PC-3 (cell line): ENCODE data around the gene MSMP. TPM values are rescaled to one million over a fixed set of nuclear protein-coding genes. Genes with fewer than 3 reads are reported as not detected.
A peak's percentile ranks its signal among the peaks of the same experiment; 100 is the strongest.

ENCODE experiments used
- ATAC-seq: fragments of 200-7000 bp; cut with Tn5 transposase; 2 replicates; pipeline ENCODE4 v1.9.1; 2020; ENCODE audit warnings: mild to moderate bottlenecking, moderate library complexity
- BruUV-seq: library from RNA; stranded (reverse); fragments of 400-500 nt; replicated peaks from 2 replicates; lab custom pipeline; 2021; lab: Mats Ljungman, UMichigan
- CTCF ChIA-PET: fragments of 300-600 bp; sonication (Branson Sonifier 250); formaldehyde crosslinking; loops from one replicate; lab custom pipeline; 2022; ENCODE audit warnings: antibody characterized with exemption; lab: Charles Lee
- POLR2A ChIA-PET: fragments of 300-600 bp; sonication (Branson Sonifier 250); formaldehyde crosslinking; loops from one replicate; lab custom pipeline; 2022; ENCODE audit warnings: antibody characterized with exemption; ENCODE audit not compliant: unreplicated experiment; lab: Charles Lee
- DNase-seq: peaks from one replicate; pipeline ENCODE4 v3.0.0-alpha.2; 2015
- H2AFZ ChIP-seq: fragments of 300-600 bp; sonication (generic); 2 replicates; pipeline ENCODE4 v1.6.0; 2016; ENCODE audit warnings: antibody characterized with exemption, low read length
- H3F3A ChIP-seq: fragments of 300-600 bp; sonication (generic); one replicate; pipeline ENCODE4 v1.6.0; 2017; ENCODE audit warnings: antibody characterized with exemption, low read length, control low read depth, mild to moderate bottlenecking; ENCODE audit not compliant: unreplicated experiment
- H3K27ac ChIP-seq: fragments of 300-600 bp; sonication (generic); 2 replicates; pipeline ENCODE4 v1.5.1; 2016; ENCODE audit warnings: mild to moderate bottlenecking, low read length
- H3K27me3 ChIP-seq: fragments of 300-600 bp; sonication (generic); 2 replicates; pipeline ENCODE4 v1.6.1; 2016; ENCODE audit warnings: low read length, mixed read lengths
- H3K36me3 ChIP-seq: fragments of 300-600 bp; sonication (generic); 2 replicates; pipeline ENCODE4 v1.6.1; 2016; ENCODE audit warnings: low read depth, mixed run types, low read length, mixed read lengths
- H3K4me1 ChIP-seq: fragments of 300-600 bp; sonication (generic); 2 replicates; pipeline ENCODE4 v1.5.1; 2016; ENCODE audit warnings: low read length; ENCODE audit not compliant: insufficient read depth
- H3K4me2 ChIP-seq: fragments of 300-600 bp; sonication (generic); 2 replicates; pipeline ENCODE4 v1.6.0; 2016; ENCODE audit warnings: low read length
- H3K4me3 ChIP-seq: fragments of 300-600 bp; sonication (generic); 2 replicates; pipeline ENCODE4 v1.5.1; 2016; ENCODE audit warnings: mild to moderate bottlenecking, low read length, mixed read lengths
- H3K79me2 ChIP-seq: fragments of 300-600 bp; sonication (generic); 2 replicates; pipeline ENCODE4 v1.6.1; 2017; ENCODE audit warnings: low read length, mixed read lengths
- H3K9ac ChIP-seq: fragments of 300-600 bp; sonication (generic); 2 replicates; pipeline ENCODE4 v1.6.0; 2016; ENCODE audit warnings: mild to moderate bottlenecking, low read length
- H3K9me2 ChIP-seq: fragments of 300-600 bp; sonication (generic); replicated peaks from 2 replicates; pipeline ENCODE4 v1.6.1; 2016; ENCODE audit warnings: mixed run types, low read length, mixed read lengths
- H3K9me3 ChIP-seq: fragments of 300-600 bp; sonication (generic); 2 replicates; pipeline ENCODE4 v1.6.1; 2016; ENCODE audit warnings: low read length, mixed read lengths
- H4K20me1 ChIP-seq: fragments of 300-600 bp; sonication (generic); 2 replicates; pipeline ENCODE4 v1.6.1; 2016; ENCODE audit warnings: low read length, mixed read lengths
- EZH2 ChIP-seq: fragments of 300-600 bp; sonication (generic); IDR thresholded peaks from one replicate; pipeline ENCODE4 v1.6.1; 2017; ENCODE audit warnings: antibody characterized with exemption, mild to moderate bottlenecking, low read length; ENCODE audit not compliant: unreplicated experiment
- EZH2phosphoT487 ChIP-seq: fragments of 300-600 bp; sonication (generic); IDR thresholded peaks from 2 replicates; pipeline ENCODE4 v1.6.1; 2018; ENCODE audit warnings: mild to moderate bottlenecking, antibody characterized with exemption, low read length, borderline replicate concordance
- intact Hi-C: fragments of 100-400 bp; cut with micrococcal nuclease; formaldehyde crosslinking; loops from 2 replicates; pipeline ENCODE4 v1.9.0; 2023
- total RNA-seq: library from RNA; depleted of rRNA; stranded (reverse); fragments of >200 nt; gene quantifications from 2 replicates; pipeline ENCODE4 v1.2.3, GENCODE V29; 2014
- TF ChIP-seq, protein P1 (sequence below): fragments of 300-600 bp; sonication (generic); conservative IDR thresholded peaks from 2 replicates; pipeline ENCODE4 v1.5.1; 2017; ENCODE audit warnings: antibody characterized with exemption, low read depth, mild to moderate bottlenecking, low read length

Gene MSMP
- total RNA-seq, 1 experiment from 2014 or later, result 149 TPM

DNA sequence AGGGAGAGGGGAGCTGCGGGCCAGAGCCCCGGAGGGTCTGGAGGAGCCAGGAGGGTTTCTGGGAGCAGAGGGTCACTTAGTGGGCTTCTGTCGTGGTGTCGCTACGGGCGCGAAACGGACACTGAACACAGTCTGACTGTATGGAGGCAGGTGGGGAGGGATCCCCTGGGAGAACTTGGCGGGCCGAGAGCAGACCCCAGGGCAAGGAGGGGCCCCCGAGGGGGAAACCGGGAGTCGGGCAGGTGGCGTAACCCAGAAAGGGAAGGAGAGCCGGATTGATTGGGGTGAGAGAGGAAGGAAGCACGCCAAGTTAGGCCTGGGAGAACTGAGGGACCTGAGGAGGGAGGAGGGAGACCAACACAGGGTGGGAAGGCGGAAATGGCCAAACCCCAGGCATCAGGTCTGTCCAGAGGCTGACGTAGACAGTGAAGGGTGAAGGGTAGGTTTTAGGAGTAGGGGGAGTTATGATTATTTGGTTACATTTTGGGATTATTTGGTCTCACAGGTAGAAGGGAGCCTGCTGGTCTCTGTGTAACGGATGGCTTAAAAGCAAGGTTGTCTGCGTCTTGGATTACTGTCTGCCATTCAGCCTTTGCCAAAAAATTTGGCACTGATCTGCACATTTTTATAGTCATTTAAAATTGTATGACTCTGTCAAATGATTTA is 3.3 kb upstream of the MSMP start:
- peak; percentile 59 for ATAC-seq
- H2AFZ ChIP-seq, result peak overlapping the region; percentile 84
- TF ChIP-seq, protein P1, sequence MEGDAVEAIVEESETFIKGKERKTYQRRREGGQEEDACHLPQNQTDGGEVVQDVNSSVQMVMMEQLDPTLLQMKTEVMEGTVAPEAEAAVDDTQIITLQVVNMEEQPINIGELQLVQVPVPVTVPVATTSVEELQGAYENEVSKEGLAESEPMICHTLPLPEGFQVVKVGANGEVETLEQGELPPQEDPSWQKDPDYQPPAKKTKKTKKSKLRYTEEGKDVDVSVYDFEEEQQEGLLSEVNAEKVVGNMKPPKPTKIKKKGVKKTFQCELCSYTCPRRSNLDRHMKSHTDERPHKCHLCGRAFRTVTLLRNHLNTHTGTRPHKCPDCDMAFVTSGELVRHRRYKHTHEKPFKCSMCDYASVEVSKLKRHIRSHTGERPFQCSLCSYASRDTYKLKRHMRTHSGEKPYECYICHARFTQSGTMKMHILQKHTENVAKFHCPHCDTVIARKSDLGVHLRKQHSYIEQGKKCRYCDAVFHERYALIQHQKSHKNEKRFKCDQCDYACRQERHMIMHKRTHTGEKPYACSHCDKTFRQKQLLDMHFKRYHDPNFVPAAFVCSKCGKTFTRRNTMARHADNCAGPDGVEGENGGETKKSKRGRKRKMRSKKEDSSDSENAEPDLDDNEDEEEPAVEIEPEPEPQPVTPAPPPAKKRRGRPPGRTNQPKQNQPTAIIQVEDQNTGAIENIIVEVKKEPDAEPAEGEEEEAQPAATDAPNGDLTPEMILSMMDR, result no peak
- TF ChIP-seq EZH2phosphoT487, result no peak
- TF ChIP-seq EZH2, result no peak
- H3F3A ChIP-seq, result no peaks in the 10 kb centered on the region
- peak overlapping the region; percentile 71 for H3K4me3 ChIP-seq
- H3K9me3 ChIP-seq, result no peaks in the 10 kb centered on the region
- ChIA-PET POLR2A (interaction anchor here (0.6 kb wide), 1 partner anchor 20 kb away, joined by 26 read pairs; no protein-coding TSS in a partner anchor), CTCF (interaction anchor here (0.6 kb wide), 1 partner anchor 21 kb away, joined by 3 read pairs; no protein-coding TSS in a partner anchor)
- BruUV-seq, result no TSS peak
- no peaks in the 10 kb centered on the region for H3K36me3 ChIP-seq
- H3K9ac ChIP-seq, result peak overlapping the region; percentile 76
- peak overlapping the region; percentile 90 for H3K4me2 ChIP-seq
- peaks cover 20% of the 10 kb centered on the region for H3K79me2 ChIP-seq
- intact Hi-C loops, result loop anchor here (1.0 kb wide), 1 partner anchor 14 kb away; no protein-coding TSS in a partner anchor
- H3K27ac ChIP-seq, result peak overlapping the region; percentile 79
- no peaks in the 10 kb centered on the region for H3K27me3 ChIP-seq
- no peaks in the 10 kb centered on the region for H3K9me2 ChIP-seq
- no peaks in the 10 kb centered on the region for H4K20me1 ChIP-seq
- peak; percentile 60 for DNase-seq
- H3K4me1 ChIP-seq, result peaks cover 30% of the 10 kb centered on the region

DNA sequence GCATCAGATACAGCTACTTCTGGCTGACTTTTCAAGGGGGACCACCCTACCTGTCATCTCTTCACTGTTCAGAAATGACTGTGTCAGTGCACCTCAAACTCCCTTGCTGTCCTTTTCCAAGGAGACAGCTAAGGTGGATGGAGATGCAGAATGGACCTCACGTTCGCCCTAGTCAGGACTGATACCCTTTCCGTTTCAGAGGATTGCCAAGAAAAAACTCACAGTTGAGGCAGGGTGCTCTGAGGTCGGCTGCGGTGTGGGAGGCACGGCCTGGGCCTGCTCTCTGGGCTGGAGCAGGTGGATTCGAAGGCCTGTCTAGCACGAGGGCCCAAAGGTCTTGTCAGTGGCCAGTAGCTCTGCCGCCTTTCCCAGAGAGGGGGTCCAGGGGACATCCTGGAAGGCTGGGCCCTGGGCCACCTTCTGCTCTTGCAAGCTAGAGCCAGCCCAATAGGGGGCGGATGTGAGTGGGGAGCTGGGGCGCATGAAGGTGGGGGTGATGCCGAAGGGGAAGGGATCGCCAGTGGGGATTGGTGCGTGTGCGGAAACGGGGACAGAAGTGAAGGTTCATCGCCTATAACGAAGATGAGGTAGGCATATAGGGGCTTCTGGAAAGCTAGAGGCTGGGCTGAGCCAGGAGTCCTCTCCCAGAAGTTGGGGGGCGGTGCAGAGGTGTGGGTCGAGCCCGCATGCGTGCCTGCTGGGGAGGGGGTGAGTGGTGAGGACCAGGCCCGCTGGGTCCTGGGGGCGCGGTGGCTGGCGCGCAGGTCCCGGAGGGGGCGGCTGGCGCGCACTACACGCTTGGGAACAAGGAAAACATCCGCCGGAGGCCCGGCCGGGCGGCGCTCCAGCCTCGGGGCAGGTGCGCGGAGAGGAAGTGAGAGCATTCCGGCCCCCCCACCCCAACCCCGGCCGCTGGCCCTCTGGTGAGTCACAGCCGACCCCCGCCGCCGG is 2.5 kb upstream of the MSMP start:
- H3K4me1 ChIP-seq, result peaks cover 30% of the 10 kb centered on the region
- POLR2A ChIA-PET, result interaction anchor here (0.6 kb wide), 2 partner anchors 17 to 19 kb away, joined by 4 to 26 read pairs; no protein-coding TSS in a partner anchor
- H3K4me2 ChIP-seq, result peak overlapping the region; percentile 90
- peak overlapping the region; percentile 84 for H2AFZ ChIP-seq
- H3K9me2 ChIP-seq, result no peaks in the 10 kb centered on the region
- H3F3A ChIP-seq, result no peaks in the 10 kb centered on the region
- TF ChIP-seq, protein P1, result peak; percentile 68
- TF ChIP-seq EZH2phosphoT487 (no peak), EZH2 (no peak)
- H3K27ac ChIP-seq, result peak overlapping the region; percentile 79
- no peaks in the 10 kb centered on the region for H3K36me3 ChIP-seq
- DNase-seq (peak; percentile 61), ATAC-seq (peak; percentile 49)
- no peaks in the 10 kb centered on the region for H4K20me1 ChIP-seq
- BruUV-seq, result no TSS peak
- H3K27me3 ChIP-seq, result no peaks in the 10 kb centered on the region
- intact Hi-C loops, result loop anchor here (1.0 kb wide), 1 partner anchor 15 kb away; no protein-coding TSS in a partner anchor
- CTCF ChIA-PET, result interaction anchor here (0.6 kb wide), 1 partner anchor 22 kb away, joined by 3 read pairs; no protein-coding TSS in a partner anchor
- H3K9me3 ChIP-seq, result no peaks in the 10 kb centered on the region
- peak overlapping the region; percentile 76 for H3K9ac ChIP-seq
- H3K4me3 ChIP-seq, result peak overlapping the region; percentile 71
- peaks cover 20% of the 10 kb centered on the region for H3K79me2 ChIP-seq
